Choroid plexus epithelial cell (primary cell): ENCODE measurements around the gene AQP3.
"Not testable (repeated sequence)": the region's sequence is repeated elsewhere in the genome, so short reads cannot be mapped to it uniquely, and the experiment has no call there.

Experiments used
- DNase-seq: peaks from one replicate; pipeline ENCODE4 v3.0.0-alpha.2; 2010; ENCODE audit warnings: low read depth
- H3K4me3 ChIP-seq: 2 replicates; pipeline ENCODE4 v1.5.1; 2011; ENCODE audit warnings: low read depth, mild to moderate bottlenecking, control low read depth, low read length, moderate library complexity
- TF ChIP-seq, protein P1 (sequence below): conservative IDR thresholded peaks from 2 replicates; pipeline ENCODE4 v1.5.1; 2011; ENCODE audit warnings: low read depth, mild to moderate bottlenecking, control low read depth, inconsistent platforms, low read length, moderate library complexity

AQP3 gene

DNA sequence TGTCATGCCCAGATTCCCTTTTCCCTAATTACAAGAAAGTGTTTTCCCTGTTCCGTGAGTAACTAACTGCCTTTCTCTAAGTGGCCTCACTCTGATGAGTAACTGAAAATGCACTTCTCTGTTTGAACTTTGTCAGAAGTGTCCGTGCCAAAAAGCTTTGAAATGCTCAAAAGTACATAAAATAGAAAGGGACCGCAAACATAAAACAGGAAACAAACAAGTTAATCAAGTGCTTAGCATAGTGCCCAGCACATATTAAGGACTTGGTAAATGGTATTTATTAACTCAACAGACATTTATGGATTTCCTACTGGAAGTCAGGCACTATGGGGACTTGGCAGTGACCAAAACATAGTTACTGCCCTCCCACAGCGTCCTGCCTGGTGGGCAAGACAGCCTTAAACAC is 22.3 kb downstream of the AQP3 start:
- DNase-seq, result no peak
- TF ChIP-seq, protein P1, sequence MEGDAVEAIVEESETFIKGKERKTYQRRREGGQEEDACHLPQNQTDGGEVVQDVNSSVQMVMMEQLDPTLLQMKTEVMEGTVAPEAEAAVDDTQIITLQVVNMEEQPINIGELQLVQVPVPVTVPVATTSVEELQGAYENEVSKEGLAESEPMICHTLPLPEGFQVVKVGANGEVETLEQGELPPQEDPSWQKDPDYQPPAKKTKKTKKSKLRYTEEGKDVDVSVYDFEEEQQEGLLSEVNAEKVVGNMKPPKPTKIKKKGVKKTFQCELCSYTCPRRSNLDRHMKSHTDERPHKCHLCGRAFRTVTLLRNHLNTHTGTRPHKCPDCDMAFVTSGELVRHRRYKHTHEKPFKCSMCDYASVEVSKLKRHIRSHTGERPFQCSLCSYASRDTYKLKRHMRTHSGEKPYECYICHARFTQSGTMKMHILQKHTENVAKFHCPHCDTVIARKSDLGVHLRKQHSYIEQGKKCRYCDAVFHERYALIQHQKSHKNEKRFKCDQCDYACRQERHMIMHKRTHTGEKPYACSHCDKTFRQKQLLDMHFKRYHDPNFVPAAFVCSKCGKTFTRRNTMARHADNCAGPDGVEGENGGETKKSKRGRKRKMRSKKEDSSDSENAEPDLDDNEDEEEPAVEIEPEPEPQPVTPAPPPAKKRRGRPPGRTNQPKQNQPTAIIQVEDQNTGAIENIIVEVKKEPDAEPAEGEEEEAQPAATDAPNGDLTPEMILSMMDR, result no peak
- no peak overlapping the region for H3K4me3 ChIP-seq

DNA sequence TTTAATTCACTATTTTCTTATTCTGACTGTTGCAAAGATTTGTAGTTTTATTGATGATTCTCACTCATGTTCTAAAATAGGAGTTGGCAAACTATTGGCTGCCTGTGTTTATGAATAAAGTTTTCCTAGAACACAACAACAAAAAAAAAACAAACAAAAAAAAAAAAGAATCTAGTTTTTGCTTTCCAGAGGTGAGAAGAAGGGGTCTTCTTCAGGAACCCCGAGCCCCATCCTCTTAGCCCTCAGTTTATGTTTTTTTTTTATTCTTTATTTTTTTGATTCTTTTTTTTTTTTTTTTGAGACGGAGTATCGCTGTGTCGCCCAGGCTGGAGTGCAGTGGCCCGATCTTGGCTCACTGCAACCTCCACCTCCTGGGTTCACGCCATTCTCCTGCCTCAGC is 22.9 kb downstream of the AQP3 start:
- DNase-seq, H3K4me3 ChIP-seq: not testable (repeated sequence)

DNA sequence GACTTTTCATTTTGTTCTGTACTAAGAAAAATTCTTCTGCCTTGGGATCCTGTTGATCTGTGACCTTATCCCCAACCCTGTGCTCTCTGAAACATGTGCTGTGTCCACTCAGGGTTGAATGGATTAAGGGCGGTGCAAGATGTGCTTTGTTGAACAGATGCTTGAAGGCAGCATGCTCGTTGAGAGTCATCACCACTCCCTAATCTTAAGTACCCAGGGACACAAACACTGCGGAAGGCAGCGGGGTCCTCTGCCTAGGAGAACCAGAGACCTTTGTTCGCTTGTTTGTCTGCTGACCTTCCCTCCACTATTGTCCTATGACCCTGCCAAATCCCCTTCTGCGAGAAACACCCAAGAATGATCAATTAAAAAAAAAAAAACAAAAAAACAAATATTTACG is 23.4 kb downstream of the AQP3 start:
- H3K4me3 ChIP-seq, result not testable (repeated sequence)

DNA sequence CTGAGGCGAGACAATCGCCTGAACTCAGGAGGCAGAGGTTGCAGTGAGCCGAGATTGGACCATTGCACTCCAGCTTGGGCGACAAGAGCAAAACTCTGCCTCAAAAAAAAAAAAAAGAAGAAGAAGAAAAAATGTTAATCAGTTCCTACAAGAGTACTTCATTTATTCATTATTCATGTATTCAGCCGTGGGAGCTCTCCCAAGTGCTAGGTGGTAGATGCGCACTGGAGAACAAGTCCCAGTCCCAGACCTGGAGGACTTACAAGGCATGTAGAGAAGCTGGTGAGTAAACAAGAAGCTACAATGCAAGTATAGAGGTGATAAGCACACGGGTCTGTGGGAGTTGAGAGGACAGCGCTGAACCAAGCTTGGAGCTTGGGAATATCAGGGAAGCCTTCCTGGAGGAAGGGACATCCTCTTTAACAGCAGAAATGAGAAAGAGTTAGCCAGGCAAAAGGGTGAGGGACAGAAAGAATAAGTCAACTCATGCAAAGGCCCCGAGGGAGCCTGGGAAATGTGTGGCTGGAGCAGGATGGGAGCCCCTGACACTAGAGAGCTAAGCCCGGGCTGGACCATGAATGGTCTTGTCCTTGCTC is 27.6 kb downstream of the AQP3 start:
- no peak overlapping the region for H3K4me3 ChIP-seq
- TF ChIP-seq, protein P1, result no peak
- DNase-seq, result no peak

More for the DNA sequence above, 23.4 kb downstream of the AQP3 start:
- DNase-seq, result not testable (repeated sequence)

DNA sequence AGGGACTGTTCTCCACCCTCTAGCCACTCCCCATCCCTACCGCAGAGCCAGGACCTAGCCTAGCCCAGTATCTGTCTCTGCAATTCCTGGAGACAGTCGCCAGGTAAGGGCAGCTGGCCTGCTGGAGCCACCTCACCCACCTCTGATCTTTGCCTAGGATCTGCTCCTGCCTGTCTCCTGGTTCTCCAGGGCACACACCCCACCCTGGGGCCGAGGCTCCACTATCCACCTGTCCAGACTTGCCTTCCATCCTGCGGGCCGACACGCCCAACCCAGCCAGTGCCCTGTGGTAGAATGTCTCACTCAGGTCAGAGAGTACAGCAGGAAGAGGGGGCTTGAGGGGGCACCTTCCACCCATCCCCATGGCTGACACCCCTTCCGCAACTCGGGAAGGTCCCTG is 29.3 kb downstream of the AQP3 start:
- no peak overlapping the region for H3K4me3 ChIP-seq
- no peak for DNase-seq
- TF ChIP-seq, protein P1, result no peak

DNA sequence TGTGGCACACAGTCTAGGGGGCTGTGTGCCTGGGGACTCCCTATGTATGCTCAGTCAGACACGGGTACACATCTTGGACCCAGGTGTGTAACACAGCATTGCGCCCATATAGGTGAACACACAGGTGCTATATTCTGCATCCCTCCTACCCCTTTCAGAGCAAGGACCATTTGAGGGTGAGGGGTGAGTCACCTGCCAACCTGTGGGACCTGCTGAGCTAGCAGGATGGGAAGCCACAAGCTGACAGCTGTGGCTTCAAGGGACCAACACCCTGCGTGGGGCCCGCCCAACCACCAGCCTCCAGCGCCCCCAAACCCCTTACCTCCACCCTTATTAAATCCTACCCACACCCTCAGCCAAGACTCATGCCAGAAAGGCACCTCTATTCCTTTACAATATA is 30.4 kb downstream of the AQP3 start:
- DNase-seq, result no peak
- TF ChIP-seq, protein P1, result no peak
- no peak overlapping the region for H3K4me3 ChIP-seq

DNA sequence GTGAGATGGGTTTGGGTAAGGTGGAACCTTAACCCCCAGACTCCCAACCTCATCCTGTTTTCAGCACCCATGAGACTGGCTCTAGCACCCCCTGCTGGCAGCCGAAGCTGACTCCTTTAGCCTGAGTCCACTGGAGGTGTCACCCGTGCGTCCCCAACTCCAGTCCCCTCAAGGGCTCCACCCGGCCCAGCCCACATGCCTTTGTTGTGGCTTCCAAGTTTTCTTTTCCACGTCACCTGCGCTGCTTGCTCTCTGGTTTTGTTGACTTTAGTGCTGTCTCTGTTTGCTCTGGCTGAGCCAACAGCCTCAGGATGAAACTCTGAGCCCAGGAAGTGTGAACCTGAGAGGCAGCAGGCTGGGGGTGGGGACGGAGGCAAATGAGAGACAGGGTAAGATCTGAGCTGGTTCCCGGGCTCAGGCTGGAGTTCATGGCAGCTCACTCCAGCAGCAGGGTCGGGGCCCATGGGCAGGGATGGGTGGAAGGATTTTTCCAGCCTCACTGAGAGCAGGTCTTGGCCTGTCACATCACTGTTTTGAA is 31.8 kb downstream of the AQP3 start:
- TF ChIP-seq, protein P1, result peak; percentile 84
- H3K4me3 ChIP-seq, result no peak overlapping the region
- DNase-seq, result peak; percentile 54

DNA sequence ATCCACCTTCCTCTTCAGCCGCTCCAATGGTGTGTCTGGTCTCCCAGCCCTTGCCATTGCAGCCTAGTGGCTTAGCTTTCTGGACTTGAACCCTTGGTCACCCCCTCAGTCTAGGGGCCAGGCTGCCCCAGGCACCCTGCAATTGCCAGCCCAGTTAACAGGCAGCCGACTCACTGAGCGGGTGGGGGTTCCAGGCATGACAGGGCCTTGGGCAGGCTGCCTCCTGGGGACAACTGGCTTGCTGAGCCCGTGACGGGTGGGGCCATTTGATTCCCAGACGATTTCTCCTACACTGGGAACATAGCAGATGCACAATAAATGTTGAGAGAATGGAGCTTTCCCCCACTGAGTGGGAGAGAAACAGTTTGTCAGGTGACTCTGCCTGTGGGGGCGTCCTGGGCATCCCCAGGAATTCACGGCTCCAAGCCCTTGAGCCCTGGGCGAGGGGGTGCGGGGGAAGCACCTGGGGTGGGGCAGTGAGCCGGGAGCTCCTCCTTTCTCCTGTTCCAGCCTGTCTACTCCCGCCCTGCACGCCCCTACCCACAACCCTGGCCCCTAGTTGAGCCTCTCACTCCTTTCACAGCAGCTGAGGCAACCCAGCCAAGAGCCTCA is 32.4 kb downstream of the AQP3 start:
- no peak for DNase-seq
- H3K4me3 ChIP-seq, result no peak overlapping the region
- TF ChIP-seq, protein P1, result no peak
